NCI-H2227 (cell line): ENCODE results near the gene PARM1.
"Not testable (repeated sequence)": the region's sequence is repeated elsewhere in the genome, so short reads cannot be mapped to it uniquely, and the experiment has no call there.

Experiments used
- DNase-seq: peaks from one replicate; lab custom pipeline; 2025; ENCODE audit not compliant: unreplicated experiment; lab: John Stamatoyannopoulos, UW

The PARM1 gene

DNA sequence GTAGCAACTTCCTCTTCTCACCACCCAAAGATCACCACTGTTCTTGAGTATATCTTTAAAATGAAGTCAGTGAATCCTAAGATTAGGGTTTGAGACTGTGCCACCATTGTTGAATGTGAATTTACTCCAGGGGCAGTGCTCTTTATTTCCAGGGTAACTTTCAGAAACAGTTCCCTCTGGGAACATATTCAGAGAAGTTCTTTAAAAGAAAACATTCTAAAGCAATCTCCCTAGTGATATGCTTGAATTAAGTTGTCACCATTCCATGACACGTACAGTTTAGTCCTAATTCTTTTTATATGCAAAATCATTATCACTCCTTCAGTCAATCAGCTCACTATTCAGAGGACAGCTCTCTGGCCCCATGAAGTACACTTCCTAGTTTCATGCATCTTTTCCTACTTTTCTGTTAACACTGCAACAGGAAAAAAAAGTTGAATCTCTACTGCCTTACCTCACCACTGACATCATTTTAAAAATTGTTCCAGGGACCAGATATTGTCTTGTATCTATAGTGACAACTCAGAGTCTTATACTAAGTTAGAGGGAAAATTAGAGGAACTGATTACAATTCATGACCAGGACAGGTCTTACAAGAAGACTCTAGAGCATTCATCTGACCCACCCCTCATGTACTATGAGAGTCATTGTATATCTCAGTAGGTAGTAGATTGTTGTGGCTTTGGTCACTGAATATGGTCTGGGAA lies 49.8 kb downstream of the PARM1 start:
- no peak for DNase-seq

DNA sequence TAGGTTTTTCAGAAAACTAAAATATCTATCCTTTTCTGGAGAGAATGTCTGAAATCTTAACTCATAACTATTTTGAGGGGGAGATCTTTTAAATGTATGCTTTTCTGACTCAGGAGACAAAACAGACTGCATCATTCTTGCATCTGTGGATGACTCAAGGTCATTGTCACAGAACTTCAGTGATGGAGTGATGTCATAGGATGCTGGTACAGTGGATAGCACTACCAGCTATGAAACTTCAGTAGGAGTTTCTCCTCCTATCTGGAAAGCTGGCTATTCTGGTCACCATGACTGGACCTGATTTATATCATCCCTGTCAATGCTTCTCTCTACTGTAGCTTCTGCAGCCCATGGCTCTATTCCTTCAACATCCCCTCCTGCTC lies 50.3 kb downstream of the PARM1 start:
- no peak for DNase-seq

DNA sequence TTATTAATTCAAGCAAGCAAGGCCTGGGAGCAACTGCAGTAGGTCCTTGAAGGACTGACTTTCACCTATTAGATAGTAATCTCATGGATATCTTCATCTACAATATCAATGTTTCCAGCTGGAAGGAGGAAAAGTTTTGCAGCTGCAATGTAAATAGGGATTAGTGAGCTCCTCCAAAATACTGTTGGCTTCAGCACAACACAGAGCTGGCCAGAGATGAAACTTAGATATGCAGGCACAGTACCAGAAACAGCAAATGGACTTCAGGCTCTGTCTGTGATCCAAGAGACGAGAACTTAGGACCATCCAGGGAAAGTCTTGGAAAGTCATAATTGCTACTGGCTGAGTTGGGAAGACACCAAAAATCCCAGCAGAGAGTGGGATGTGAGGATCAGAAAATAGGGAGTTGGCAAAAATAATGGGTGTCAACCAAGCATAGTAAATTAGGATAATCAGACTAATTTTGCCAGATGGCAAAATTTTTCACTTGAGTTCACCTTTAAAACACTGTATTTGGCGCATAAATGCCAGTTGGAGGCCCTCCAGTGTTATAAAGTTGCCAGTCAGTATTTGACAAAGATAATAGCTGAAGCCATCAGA lies 57.5 kb downstream of the PARM1 start:
- DNase-seq, result no peak

DNA sequence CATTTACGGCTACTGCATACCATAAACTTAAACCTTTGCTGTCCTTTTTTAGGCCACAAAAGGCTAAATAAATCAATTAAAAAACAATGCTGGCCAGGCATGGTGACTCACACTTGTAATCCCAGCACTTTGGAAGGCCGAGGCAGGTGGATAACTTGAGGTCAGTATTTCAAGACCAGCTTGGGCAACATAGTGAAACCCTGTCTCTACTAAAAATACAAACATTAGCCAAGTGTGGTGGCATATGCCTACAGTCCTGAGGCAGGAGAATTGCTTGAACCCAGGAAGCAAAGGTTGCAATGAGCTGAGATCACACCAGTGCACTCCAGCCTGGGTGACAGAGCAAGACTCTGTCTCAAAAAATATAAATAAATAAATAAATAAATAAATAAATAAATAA lies 61.5 kb downstream of the PARM1 start:
- not testable (repeated sequence) for DNase-seq

DNA sequence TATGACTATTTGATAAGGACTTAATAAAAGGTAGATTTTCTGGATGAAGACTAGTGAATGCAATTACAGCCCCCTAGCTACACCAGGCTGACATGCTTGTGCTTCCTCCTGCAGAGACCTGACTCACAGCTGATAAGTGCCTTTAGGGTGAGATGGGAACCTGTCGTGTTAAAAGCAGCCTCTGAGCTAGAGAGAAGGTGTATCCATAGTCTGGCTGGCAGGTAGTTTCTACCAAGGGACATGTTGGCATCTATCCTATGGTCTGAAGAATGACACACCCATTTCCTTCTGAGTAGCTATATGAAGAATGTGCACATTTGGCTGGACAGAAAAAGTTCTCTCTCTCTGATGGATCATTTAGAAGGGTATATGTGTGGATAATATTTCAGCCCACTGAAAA lies 64.1 kb downstream of the PARM1 start:
- no peak for DNase-seq

DNA sequence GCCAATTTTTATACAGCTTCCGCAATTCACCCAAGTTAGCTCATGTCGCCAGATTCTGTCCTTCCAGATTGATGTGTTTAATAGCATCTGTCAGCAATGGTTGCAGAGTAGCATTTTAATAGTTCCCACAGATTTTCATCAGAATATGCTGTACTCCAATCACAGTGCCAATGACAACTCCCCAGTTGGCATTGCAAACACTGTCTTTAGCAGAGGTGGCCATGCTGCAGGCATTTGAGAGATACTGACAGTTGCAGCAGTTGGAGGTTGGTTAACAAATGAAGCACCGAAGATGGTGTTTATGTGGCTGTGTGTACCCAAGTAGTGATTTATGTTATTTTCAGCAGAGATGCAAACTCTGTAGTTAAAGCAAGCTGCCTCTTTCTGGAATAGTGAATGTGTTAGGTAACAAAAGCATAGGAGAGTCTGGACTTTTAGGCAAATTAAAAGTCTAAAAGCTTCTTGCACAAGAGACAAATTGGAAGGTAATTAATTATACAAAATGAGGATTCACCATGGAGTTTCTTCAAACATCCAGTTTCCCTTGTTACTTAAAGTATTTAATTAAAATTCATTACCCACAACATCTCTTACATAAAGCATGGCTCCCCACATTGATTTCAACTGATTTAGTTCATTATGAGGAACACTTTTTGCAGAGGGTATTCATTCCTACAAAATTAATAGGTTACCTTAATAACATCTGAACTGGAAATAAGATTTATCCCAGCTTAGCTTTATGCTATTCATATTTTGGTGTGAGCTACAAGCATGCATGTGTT lies 65.2 kb downstream of the PARM1 start:
- no peak for DNase-seq

DNA sequence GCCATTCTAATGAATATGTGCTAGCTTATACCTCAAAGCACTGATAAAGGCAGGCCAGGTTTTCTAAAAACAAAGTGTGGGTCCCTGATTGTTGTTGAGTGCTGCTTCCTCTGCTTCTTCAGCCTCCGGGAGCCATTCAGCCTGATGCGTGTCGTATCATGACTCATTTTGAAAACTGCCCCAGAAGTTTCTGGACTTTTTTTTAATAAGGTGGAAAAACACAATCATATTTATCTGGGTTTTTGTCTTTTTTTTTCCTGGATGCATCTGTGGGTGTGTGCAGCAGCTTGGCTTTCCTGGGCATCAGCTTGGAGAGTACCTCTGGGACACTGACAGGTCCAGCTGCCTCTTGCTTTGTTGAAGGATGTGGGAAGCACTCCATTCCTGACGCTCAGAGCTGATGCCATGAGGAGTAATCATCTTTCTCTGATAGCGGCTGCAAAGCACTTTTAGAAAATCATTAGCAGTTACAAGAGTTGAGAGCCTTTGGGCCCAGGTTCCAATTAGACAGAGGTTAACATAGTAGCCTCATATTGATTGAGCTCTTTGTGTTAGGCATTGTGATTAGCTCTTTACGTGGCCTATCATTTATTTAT lies 66.9 kb downstream of the PARM1 start:
- no peak for DNase-seq

DNA sequence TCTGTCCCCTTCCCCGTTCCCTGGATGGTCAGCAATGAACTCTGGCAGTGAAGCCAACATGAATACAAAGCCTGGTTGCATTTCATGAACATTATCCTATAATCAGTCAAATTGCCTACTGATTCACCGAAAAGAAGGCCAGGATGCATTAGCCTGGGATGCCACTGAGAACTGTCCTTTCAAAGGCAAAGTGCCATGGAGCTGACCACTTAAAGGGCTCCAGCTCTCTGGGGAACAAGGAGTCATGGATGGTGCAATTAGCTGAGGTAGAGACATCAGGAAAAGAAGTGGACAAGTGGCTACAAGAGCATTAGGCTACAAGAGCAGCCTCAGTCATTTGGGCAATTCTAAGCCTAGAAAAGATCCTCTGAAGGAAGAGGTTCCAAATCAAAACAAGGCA lies 69.0 kb downstream of the PARM1 start:
- DNase-seq, result no peak

DNA sequence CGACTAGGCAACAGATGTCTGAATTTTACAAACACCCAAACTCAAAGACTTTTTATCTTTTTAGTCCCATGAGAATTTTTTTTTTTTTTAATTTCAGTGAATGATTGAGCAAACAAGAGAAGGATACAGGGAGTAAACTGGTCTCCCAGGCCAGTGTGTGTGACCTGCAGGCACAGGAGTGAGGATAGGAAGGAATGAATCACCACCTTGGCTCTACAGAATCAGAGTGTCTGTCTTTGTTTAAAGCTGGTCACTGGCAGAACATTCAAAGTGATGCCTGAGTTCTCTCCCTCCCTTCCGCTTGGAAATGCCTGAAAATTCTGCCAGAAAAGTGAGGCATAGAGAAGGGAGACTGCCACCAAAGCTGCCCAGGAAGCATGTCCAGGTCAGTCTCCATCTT lies 69.5 kb downstream of the PARM1 start:
- DNase-seq, result no peak

DNA sequence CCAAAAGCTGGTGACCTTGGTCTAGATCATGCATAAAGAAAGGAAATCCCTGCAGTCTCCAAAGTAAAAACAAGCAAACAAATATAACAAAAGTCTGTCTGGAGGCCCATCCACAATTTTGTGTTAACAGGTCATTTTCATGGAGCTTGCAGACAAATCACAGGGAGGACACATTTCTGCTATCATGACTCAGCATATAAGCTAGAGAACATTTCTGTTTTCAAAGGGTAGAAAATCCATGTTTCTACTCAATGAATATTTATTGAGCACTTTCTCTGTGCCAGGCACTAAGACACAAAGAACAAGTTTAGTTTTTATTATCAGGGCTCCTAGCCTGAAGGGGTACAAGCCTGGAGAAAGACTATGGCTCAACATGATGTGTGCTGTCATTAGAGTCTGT lies 71.1 kb downstream of the PARM1 start:
- DNase-seq, result no peak

DNA sequence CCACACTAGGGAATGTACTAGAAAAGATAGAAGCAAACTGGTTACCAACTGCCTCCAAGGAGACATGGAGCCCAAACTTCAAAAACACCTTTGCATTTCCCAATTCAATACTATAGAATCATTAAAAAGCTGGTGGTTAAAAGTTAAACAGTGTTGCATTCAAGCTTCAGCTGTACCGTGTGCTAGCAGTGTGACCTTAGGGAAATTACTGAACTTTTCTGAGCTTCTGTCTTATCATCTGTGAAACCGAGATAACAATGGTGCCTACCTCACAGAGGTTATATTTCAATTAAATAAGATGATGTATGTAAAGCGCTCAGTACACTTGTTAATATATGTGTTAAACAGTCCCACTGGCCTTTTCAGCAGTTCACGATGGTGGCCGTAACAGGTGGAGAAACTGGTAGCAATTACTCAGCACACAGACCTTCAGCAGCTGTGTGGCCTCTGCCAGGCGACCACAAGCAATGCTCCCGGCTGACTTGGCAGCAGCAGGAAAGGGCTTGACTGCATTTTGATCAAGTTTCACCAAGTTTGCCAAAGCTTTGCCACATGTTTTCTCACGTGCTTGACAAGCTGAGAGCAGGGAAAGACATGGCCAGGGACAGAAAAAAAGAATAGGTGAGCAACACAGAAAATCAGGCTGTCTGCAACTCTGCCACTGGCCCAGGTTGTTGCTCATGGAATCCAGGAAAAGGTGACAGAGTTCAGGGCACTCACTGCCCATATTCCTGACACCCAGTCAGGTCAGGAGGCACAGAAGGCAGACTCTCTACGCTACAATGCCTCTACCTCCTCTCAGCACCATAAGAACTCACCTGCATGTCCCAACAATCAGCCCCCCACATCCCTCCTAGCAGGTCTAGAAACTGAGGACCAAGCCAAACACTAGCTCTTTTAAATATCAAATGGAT lies 72.1 kb downstream of the PARM1 start:
- no peak for DNase-seq

DNA sequence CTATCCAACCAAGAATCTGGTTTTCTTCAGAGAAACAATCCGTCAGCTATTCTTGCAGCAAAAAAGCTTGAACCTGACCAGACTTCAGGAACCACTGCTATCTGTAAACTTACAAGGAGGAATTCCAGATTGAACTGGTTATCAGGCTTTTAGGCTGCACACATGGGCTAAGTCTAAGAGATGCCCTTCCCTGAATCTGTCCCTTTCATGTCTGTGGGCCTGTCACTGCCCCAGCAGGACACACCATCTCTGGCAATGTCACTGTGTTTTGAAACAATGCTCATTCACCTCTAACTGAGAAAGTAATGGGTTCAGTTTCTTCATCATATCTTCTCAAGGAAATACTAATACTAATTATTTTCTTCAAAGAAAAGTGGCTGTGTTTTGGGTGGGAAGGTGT lies 72.8 kb downstream of the PARM1 start:
- DNase-seq, result no peak

DNA sequence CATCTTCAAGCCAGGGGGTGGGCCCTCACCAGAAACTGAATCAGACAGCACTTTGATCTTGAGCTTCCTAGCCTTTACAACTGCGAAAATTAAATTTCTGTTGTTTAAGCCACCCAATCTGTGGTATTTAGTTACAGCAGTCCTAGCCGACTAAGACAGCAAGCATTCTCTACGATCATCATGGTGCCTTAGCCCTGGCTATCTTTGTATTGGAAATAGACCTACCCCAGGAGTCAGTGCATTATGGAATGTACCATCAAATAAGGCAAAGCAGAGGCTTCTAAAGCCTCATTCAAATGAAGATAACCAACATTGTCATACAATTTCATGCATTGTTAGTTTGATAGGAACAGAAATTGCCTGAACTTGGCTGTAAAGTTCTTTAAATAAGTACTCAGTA lies 75.0 kb downstream of the PARM1 start:
- DNase-seq, result no peak

DNA sequence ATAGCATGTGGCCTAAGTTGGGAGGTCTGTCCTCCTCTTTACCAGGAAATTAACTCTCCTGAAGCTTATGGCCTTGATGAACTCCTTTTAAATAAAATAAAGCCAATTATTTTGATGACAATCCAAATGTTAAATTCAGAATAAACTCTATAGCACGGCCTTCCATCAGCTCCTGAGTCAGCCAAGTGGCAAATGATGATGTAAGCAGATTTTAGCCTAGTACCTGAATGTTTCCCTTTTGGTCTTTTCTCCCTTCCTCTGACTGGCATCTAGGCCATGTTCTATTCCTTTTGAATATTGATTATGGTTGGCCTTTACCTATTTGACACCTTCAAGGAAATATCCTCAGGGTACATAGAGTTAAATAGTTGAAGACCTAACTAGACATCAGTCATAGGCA lies 76.2 kb downstream of the PARM1 start:
- DNase-seq, result no peak

DNA sequence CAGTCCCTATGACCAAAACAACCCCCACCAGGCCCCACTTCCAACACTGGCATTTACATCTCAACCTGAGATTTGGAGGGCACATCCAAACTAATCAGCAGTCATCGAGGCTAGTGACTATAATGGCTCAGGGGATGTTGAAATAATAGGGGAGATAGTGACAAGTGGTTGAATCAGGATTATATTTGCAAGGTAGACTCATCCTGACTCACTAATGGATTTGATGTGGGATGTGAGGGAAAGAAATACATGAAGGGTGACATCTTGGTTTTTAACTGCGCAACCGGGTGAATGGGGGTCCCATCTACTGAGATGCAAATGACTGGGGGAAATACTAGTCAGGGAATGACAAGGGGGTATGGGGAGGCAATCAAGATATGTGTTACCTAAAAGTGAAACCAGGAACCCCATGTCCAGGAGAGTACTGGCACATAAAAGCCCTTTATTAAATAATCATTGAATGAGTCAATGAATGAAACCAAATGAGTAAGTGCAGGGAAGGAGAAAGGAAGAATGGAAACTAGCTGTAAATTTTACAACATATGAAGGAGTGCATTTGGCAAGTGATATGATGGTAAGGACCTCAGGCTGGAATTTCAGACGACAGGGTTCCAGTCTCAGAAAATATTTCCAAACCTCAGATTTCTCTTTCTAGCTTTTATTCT lies 78.3 kb downstream of the PARM1 start:
- no peak for DNase-seq

DNA sequence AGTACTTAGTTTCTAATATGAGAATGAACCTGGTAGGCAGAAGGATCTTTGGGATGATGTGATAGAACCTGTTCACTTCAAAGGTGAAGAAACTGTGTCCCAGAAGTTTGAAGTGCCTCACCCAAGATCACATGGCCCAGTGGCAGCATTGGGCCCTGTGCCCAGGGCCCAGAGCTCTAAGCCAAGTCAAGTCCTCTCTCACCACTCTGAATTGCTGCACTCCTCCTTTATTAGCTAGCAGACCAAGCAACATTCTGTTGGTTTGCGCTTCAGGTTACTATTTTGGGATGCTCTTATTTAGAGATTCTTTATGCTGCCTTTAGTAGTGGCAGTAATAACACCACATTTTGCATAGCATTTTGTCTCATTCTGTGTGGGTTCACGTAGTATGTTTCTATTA lies 82.7 kb downstream of the PARM1 start:
- DNase-seq, result no peak

DNA sequence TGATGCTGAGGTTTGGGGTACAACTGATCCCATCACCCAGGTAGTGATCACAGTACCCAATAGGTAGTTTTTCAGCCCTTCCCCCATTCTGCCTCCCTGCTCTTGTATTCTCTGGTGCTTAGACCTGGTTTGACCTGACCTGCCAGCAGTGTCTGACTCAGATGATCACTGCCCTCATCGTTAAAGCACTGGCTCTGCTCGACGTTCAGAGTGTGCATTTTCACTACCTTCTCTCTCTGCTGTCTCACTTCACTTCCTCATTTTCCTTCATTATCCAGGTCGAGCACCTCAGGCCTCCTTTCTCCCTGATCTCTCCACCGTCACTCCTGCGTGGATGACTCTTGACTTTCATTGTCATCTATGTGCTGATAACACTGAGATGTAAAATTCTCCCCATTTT lies 83.6 kb downstream of the PARM1 start:
- no peak for DNase-seq

DNA sequence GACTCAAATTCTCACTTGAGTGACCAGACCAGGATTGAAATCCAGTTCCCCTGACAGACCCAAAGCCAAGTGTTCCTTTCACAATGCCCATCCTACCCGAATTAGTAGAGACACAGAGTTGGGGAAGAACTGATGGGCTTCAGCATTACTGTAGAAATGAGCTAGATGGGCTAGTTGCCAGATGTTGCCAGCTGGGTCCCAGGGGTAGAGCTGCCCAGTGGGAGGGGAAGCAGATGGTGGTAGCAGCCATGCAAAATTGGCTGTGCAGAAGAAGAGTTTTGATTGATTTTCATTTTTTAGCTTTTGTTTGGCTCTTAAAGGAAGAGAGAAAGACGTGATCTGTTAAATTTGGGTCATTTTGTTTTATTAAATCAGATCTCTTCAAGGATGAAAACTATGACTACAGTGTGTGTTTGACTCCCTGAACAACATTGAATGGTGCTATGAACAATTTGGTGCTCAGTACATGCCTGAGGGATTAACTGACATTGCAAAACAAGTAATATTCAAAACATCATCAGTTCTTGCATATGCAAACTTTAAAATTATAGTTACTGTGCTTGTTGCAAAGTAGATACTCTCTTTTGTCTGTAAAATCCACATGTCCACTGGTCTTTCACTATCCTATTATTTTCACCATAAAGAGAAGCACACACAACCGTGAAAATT lies 86.0 kb downstream of the PARM1 start:
- no peak for DNase-seq

DNA sequence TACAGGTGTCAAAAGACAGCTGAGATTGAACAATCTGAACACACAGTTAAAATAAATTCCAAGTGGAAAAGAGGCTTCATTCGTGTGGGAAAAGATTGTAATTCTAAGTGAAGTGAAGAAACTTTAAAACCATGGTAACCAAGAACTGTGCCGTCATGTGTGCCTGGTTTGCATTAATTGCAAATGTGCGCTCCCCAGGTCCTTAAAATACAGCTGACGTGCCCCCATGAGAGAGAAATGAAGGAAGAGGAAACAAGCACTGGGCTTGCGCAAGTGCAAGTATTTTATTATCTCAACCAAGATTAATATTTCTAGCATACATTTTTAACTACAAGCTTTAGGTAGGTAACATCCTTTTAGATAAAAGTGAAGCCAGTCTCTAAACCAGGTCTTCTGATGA lies 92.5 kb downstream of the PARM1 start:
- DNase-seq, result no peak
